Adrenal gland (tissue), 12 donors: ENCODE results near the gene ITCH. TPM values are rescaled to one million over a fixed set of nuclear protein-coding genes. Genes with fewer than 3 reads are reported as not detected.
A peak's percentile ranks its signal among the peaks of the same experiment; 100 is the strongest.
"Not testable (repeated sequence)": the region's sequence is repeated elsewhere in the genome, so short reads cannot be mapped to it uniquely, and the experiment has no call there.

Source experiments
- DNase-seq, 7 donors: peaks; one replicate each; pipeline ENCODE4 v3.0.0-alpha.2; 2019 to 2020
- H3K27ac ChIP-seq, 5 donors: fragments of 200-600 bp; sonication (generic) in 4 of 5; 1 replicate in 3 of 5; 2 replicates in 2 of 5; pipeline versions ENCODE4 v1.5.1 to v1.8.0; 2016 to 2020; ENCODE audit warnings: mild to moderate bottlenecking in 1 of 5
- H3K27me3 ChIP-seq: fragments of 200-600 bp; 2 replicates; pipeline ENCODE4 v1.8.0; 2021
- H3K36me3 ChIP-seq, 2 donors: fragments of 200-600 bp; replicated peaks in 1 of 2; 1 replicate in 1 of 2; 2 replicates in 1 of 2; pipeline versions ENCODE4 v1.5.1 to v1.8.0; 2018 to 2022
- H3K4me1 ChIP-seq, 2 donors: fragments of 200-600 bp; replicated peaks in 1 of 2; 1 replicate in 1 of 2; 2 replicates in 1 of 2; pipeline versions ENCODE4 v1.5.1 to v1.8.0; 2018 to 2021
- H3K4me3 ChIP-seq, 4 donors: fragments of 200-600 bp; sonication (generic) in 3 of 4; one replicate each; pipeline ENCODE4 v1.5.1; 2016 to 2018
- H3K9me3 ChIP-seq, 3 donors: fragments of 200-600 bp; sonication (generic) in 1 of 3; replicated peaks in 1 of 3; 1 replicate in 2 of 3; 2 replicates in 1 of 3; pipeline versions ENCODE4 v1.5.1 to v1.8.0; 2016 to 2021
- CTCF ChIP-seq, 6 experiments: fragments of 450-650 bp in 4 of 6; fragments of 200-600 bp in 2 of 6; sonication (generic) in 1 of 6; IDR thresholded peaks; 1 replicate in 5 of 6; 2 replicates in 1 of 6; pipeline versions ENCODE4 v1.5.1 to v1.8.0; 2016 to 2021; ENCODE audit warnings: antibody characterized with exemption in 6 of 6, mild to moderate bottlenecking in 2 of 6, moderate library complexity in 1 of 6
- POLR2A ChIP-seq, 2 donors: fragments of 450-650 bp; IDR thresholded peaks; one replicate each; pipeline ENCODE4 v1.6.1; 2017; ENCODE audit warnings: antibody characterized with exemption in 2 of 2, mild to moderate bottlenecking in 2 of 2, moderate library complexity in 1 of 2
- WGBS, 4 donors: extraction: QIAGEN DNeasy Blood & Tissue Kit in 2 of 4; methylation state at CpG; one replicate each; pipeline versions ENCODE4 v1.1.5 to v1.1.7; 2013 to 2017; 5-methylcytosine and 5-hydroxymethylcytosine counted together
- intact Hi-C, 2 donors: fragments of 100-400 bp; cut with DNase I; formaldehyde crosslinking; loops; one replicate each; pipeline versions ENCODE4 v1.14.1 to v1.15.0; 2022 to 2023
- polyA plus RNA-seq, 3 donors: library from polyadenylated mRNA; stranded (reverse); fragments of 200-250 nt in 2 of 3; fragments of 350-450 nt in 1 of 3; fragmentation: Illumina TruSeq in 1 of 3; extraction: RNeasy Lipid Tissue Mini Kit (QIAGEN cat#74804) in 1 of 3; gene quantifications; one replicate each; pipeline ENCODE4 v1.2.3, GENCODE V29; 2013 to 2014
- total RNA-seq, 9 donors: library from RNA; depleted of rRNA in 4 of 9; stranded (reverse); fragments of >200 nt in 4 of 9; fragments of 120-200 nt in 1 of 9; fragmentation: NEBNext Ultra II Directional in 1 of 9; extraction: Animal tissue kit (Norgen Biotek cat#: 25700) in 1 of 9; gene quantifications; one replicate each; pipeline versions ENCODE4 v1.1.0 to v1.2.4, GENCODE V29; 2013 to 2023
- donor health status: healthy with polysubstance abuse.
- donor health status: Bipolar disorder and iron deficiency.
- donor health status: DM: yes; HTN: yes; CAD: no.
- donor health status: DM: no; HTN: no; CAD: no.
- donor health status: DM: no; HTN: no; CAD: no.
- donor health status: DM: yes; HTN: yes; CAD: no.

ITCH gene
- total and polyA plus RNA-seq, 12 donors, result 5.8 to 67.6 (median 52.7) TPM

GRCh38 chr20:34345402-34345736 is 17.7 kb upstream of the ITCH start:
- 82 to 94% (median 89%) methylated on average over 6 of the region's 6 CpGs for WGBS, 4 donors

GRCh38 chr20:34345839-34346532 is 17.1 kb upstream of the ITCH start:
- WGBS, 4 donors, result 86 to 90% (median 87%) methylated on average over 10 of the region's 10 CpGs
- H3K27me3 ChIP-seq, H3K27ac ChIP-seq, H3K4me3 ChIP-seq, intact Hi-C loops, H3K36me3 ChIP-seq, H3K9me3 ChIP-seq, H3K4me1 ChIP-seq, DNase-seq: not testable (repeated sequence)

More at GRCh38 chr20:34345402-34345736, 17.7 kb upstream of the ITCH start:
- H3K9me3 ChIP-seq, result no peaks in the 10 kb centered on the region
- H3K36me3 ChIP-seq, result no peaks in the 10 kb centered on the region
- intact Hi-C loops, result no loop called here
- no peak for DNase-seq
- no peaks in the 10 kb centered on the region for H3K4me1 ChIP-seq
- H3K27ac ChIP-seq, result no peak overlapping the region
- H3K27me3 ChIP-seq, result no peaks in the 10 kb centered on the region
- TF ChIP-seq POLR2A (IDR thresholded peaks at IDR 0.05) (no peak), CTCF (IDR thresholded peaks at IDR 0.05) (no peak)
- H3K4me3 ChIP-seq, result no peak overlapping the region

GRCh38 chr20:34346533-34346865 is 16.6 kb upstream of the ITCH start:
- H3K27ac ChIP-seq, H3K4me3 ChIP-seq, DNase-seq, intact Hi-C loops, H3K36me3 ChIP-seq, H3K27me3 ChIP-seq, H3K9me3 ChIP-seq, H3K4me1 ChIP-seq: not testable (repeated sequence)
- 92 to 96% (median 94%) methylated on average over 9 of the region's 9 CpGs for WGBS, 4 donors

GRCh38 chr20:34347571-34347970 is 15.5 kb upstream of the ITCH start:
- no peaks in the 10 kb centered on the region for H3K27me3 ChIP-seq
- intact Hi-C loops, result no loop called here

GRCh38 chr20:34350095-34350494 is 13.0 kb upstream of the ITCH start:
- 52 to 77% (median 63%) methylated on average over 3 of the region's 3 CpGs for WGBS, 4 donors

More at GRCh38 chr20:34347571-34347970, 15.5 kb upstream of the ITCH start:
- H3K4me3 ChIP-seq, result no peak overlapping the region
- TF ChIP-seq CTCF (IDR thresholded peaks at IDR 0.05), result no peak
- TF ChIP-seq POLR2A (IDR thresholded peaks at IDR 0.05), result no peak
- H3K36me3 ChIP-seq, result no peaks in the 10 kb centered on the region
- no peaks in the 10 kb centered on the region for H3K4me1 ChIP-seq
- no peaks in the 10 kb centered on the region for H3K9me3 ChIP-seq
- no peak overlapping the region for H3K27ac ChIP-seq
- 76 to 87% (median 81%) methylated on average over 4 of the region's 4 CpGs for WGBS, 4 donors
- peak in 1 of 7 donors; percentile 22 for DNase-seq

GRCh38 chr20:34353467-34353866 is 9.6 kb upstream of the ITCH start:
- 86 to 93% (median 92%) methylated on average over 6 of the region's 6 CpGs for WGBS, 4 donors
- H3K27ac ChIP-seq, result not testable (repeated sequence)

More at GRCh38 chr20:34350095-34350494, 13.0 kb upstream of the ITCH start:
- no peak overlapping the region for H3K27ac ChIP-seq
- no peak for TF ChIP-seq POLR2A (IDR thresholded peaks at IDR 0.05)
- no peak for TF ChIP-seq CTCF (IDR thresholded peaks at IDR 0.05)
- no peak overlapping the region for H3K4me3 ChIP-seq
- H3K36me3 ChIP-seq, result no peaks in the 10 kb centered on the region
- H3K9me3 ChIP-seq, result no peaks in the 10 kb centered on the region
- no peaks in the 10 kb centered on the region for H3K4me1 ChIP-seq
- H3K27me3 ChIP-seq, result no peaks in the 10 kb centered on the region
- intact Hi-C loops, result no loop called here
- no peak for DNase-seq

More at GRCh38 chr20:34353467-34353866, 9.6 kb upstream of the ITCH start:
- H3K36me3 ChIP-seq, H3K9me3 ChIP-seq, H3K4me3 ChIP-seq, intact Hi-C loops, H3K4me1 ChIP-seq, H3K27me3 ChIP-seq, DNase-seq: not testable (repeated sequence)
